ENCODE results near the gene AAK1.

The AAK1 gene

DNA sequence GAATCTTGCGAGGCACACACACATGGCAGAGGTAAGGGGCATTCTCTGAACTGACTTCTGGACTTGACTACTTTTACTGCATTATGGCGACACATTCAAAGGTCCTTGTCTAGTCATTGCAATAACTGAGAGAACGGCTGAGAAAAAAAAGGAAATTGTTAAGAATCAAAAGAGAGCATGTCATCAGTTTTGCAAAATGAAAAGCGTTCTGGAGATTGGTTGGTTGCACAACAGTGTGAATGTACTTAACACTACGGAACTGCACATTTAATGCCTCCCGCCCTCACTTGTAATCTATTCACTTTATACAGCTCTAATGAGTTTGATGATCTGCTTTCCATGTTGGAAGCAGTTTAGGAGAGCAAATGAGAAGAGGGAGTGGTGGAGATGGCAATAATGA lies 137.8 kb downstream of the AAK1 start:
- H2BK12ac ChIP-seq (ENCODE audit: low read length): no peak overlapping the region
- H3K23ac ChIP-seq (ENCODE audit: low read depth, low read length, poor library complexity): no peak overlapping the region
- H3K4ac ChIP-seq (ENCODE audit: low read length): no peak overlapping the region
- H2BK15ac ChIP-seq (ENCODE audit: low read length): no peak overlapping the region
- no peak overlapping the region for H4K91ac ChIP-seq (ENCODE audit: low read depth, low read length, poor library complexity)
- H3K9me3 ChIP-seq (replicated peaks in 1 of 2; ENCODE audit: control insufficient read depth in 2 of 2, insufficient read depth in 1 of 2, low read depth in 1 of 2, low read length in 2 of 2): no peaks in the 10 kb centered on the region
- no peak overlapping the region for H2AK5ac ChIP-seq (ENCODE audit: low read depth, low read length)
- H3K36me3 ChIP-seq (replicated peaks in 1 of 2; ENCODE audit: control insufficient read depth in 2 of 2, insufficient read depth in 2 of 2, low read length in 2 of 2): peaks cover 3 to 66% of the 10 kb centered on the region in 2 donors
- no peak overlapping the region for H3K4me2 ChIP-seq (ENCODE audit: insufficient read depth, low read length, poor library complexity, severe bottlenecking)
- WGBS, 2 donors (ENCODE audit: extremely low coverage in 2 of 2, insufficient read length in 2 of 2, insufficient replicate concordance in 1 of 2): no CpG with 5 or more reads among the region's 6 CpGs
- no peak overlapping the region for H2BK120ac ChIP-seq (ENCODE audit: low read depth, low read length)
- H3K4me3 ChIP-seq (ENCODE audit: low read length in 2 of 2): no peak overlapping the region
- H3K27me3 ChIP-seq (ENCODE audit: control insufficient read depth in 3 of 3, insufficient read depth in 3 of 3, low read depth in 1 of 3, low read length in 3 of 3): no peaks in the 10 kb centered on the region
- H3K18ac ChIP-seq (ENCODE audit: low read length): no peak overlapping the region
- no peak overlapping the region for H2AFZ ChIP-seq (ENCODE audit: low read length)
- H2BK5ac ChIP-seq (ENCODE audit: low read length): no peak overlapping the region
- H3K9ac ChIP-seq (ENCODE audit: low read depth, low read length, poor library complexity): no peak overlapping the region
- H4K8ac ChIP-seq (ENCODE audit: low read depth, low read length): no peak overlapping the region
- no peak overlapping the region for H3K27ac ChIP-seq (replicated peaks; ENCODE audit: low read length)
- H3K79me1 ChIP-seq (ENCODE audit: low read depth, low read length): no peaks in the 10 kb centered on the region
- no peaks in the 10 kb centered on the region for H3K4me1 ChIP-seq (ENCODE audit: control insufficient read depth in 2 of 2, insufficient read depth in 1 of 2, low read depth in 1 of 2, low read length in 2 of 2)
- no peak for DNase-seq (ENCODE audit: low spot score)
- H3K14ac ChIP-seq (ENCODE audit: low read length): no peak overlapping the region

DNA sequence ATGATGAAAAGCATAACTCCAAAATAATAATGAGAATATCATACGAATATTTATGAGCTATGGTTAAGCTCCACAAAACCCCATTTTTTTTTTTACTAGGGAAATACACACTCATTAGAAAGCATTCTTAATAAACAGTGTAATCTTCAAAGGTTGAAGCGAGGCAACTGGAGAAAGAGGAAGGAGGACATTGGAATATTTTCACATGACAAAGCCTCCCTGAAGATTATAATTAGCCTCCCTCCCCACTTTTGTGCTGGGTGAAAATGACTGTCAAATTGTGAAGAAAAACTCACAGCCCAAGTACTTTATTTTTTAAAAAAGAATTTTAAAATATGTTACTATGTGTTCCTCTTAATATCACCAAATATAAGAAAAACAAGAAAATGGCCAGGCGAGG lies 142.2 kb downstream of the AAK1 start:
- H2BK15ac ChIP-seq (ENCODE audit: low read length): no peak overlapping the region
- no peak overlapping the region for H3K18ac ChIP-seq (ENCODE audit: low read length)
- no peak overlapping the region for H3K14ac ChIP-seq (ENCODE audit: low read length)
- no peaks in the 10 kb centered on the region for H3K9me3 ChIP-seq (replicated peaks in 1 of 2; ENCODE audit: control insufficient read depth in 2 of 2, insufficient read depth in 1 of 2, low read depth in 1 of 2, low read length in 2 of 2)
- H3K27ac ChIP-seq (replicated peaks; ENCODE audit: low read length): no peak overlapping the region
- no peak overlapping the region for H4K8ac ChIP-seq (ENCODE audit: low read depth, low read length)
- H2AK5ac ChIP-seq (ENCODE audit: low read depth, low read length): no peak overlapping the region
- no peaks in the 10 kb centered on the region for H3K79me1 ChIP-seq (ENCODE audit: low read depth, low read length)
- no peaks in the 10 kb centered on the region for H3K4me1 ChIP-seq (ENCODE audit: control insufficient read depth in 2 of 2, insufficient read depth in 1 of 2, low read depth in 1 of 2, low read length in 2 of 2)
- no peak overlapping the region for H3K23ac ChIP-seq (ENCODE audit: low read depth, low read length, poor library complexity)
- no peak overlapping the region for H2BK12ac ChIP-seq (ENCODE audit: low read length)
- H2AFZ ChIP-seq (ENCODE audit: low read length): no peak overlapping the region
- no peak for DNase-seq (ENCODE audit: low spot score)
- H4K91ac ChIP-seq (ENCODE audit: low read depth, low read length, poor library complexity): no peak overlapping the region
- no peak overlapping the region for H3K4me2 ChIP-seq (ENCODE audit: insufficient read depth, low read length, poor library complexity, severe bottlenecking)
- H3K9ac ChIP-seq (ENCODE audit: low read depth, low read length, poor library complexity): no peak overlapping the region
- H3K27me3 ChIP-seq (ENCODE audit: control insufficient read depth in 3 of 3, insufficient read depth in 3 of 3, low read depth in 1 of 3, low read length in 3 of 3): no peaks in the 10 kb centered on the region
- no peak overlapping the region for H3K4me3 ChIP-seq (ENCODE audit: low read length in 2 of 2)
- no peak overlapping the region for H3K4ac ChIP-seq (ENCODE audit: low read length)
- no CpG with 5 or more reads among the region's 3 CpGs for WGBS, 2 donors (ENCODE audit: extremely low coverage in 2 of 2, insufficient read length in 2 of 2, insufficient replicate concordance in 1 of 2)
- no peak overlapping the region for H2BK120ac ChIP-seq (ENCODE audit: low read depth, low read length)
- H2BK5ac ChIP-seq (ENCODE audit: low read length): no peak overlapping the region
- H3K36me3 ChIP-seq (replicated peaks in 1 of 2; ENCODE audit: control insufficient read depth in 2 of 2, insufficient read depth in 2 of 2, low read length in 2 of 2): peaks cover 0 to 32% of the 10 kb centered on the region in 2 donors

- Histone ChIP-seq H3K4me2 (ENCODE audit: insufficient read depth, low read length, poor library complexity, severe bottlenecking) (no peak overlapping the region), H3K14ac (ENCODE audit: low read length) (no peak overlapping the region), H3K27ac (replicated peaks; ENCODE audit: low read length) (no peak overlapping the region), H3K27me3 (ENCODE audit: control insufficient read depth in 3 of 3, insufficient read depth in 3 of 3, low read depth in 1 of 3, low read length in 3 of 3) (no peaks in the 10 kb centered on the region), H3K18ac (ENCODE audit: low read length) (no peak overlapping the region), H2AK5ac (ENCODE audit: low read depth, low read length) (no peak overlapping the region), H3K4me1 (ENCODE audit: control insufficient read depth in 2 of 2, insufficient read depth in 1 of 2, low read depth in 1 of 2, low read length in 2 of 2) (peaks cover 0 to 7% of the 10 kb centered on the region in 2 donors), H2BK15ac (ENCODE audit: low read length) (no peak overlapping the region), H4K91ac (ENCODE audit: low read depth, low read length, poor library complexity) (no peak overlapping the region), H3K4me3 (ENCODE audit: low read length in 2 of 2) (no peak overlapping the region), H3K36me3 (replicated peaks in 1 of 2; ENCODE audit: control insufficient read depth in 2 of 2, insufficient read depth in 2 of 2, low read length in 2 of 2) (peaks cover 0 to 20% of the 10 kb centered on the region in 2 donors), H2AFZ (ENCODE audit: low read length) (no peak overlapping the region), H3K9ac (ENCODE audit: low read depth, low read length, poor library complexity) (no peak overlapping the region), H2BK120ac (ENCODE audit: low read depth, low read length) (no peak overlapping the region), H4K8ac (ENCODE audit: low read depth, low read length) (no peak overlapping the region), H3K9me3 (replicated peaks in 1 of 2; ENCODE audit: control insufficient read depth in 2 of 2, insufficient read depth in 1 of 2, low read depth in 1 of 2, low read length in 2 of 2) (no peaks in the 10 kb centered on the region), H2BK12ac (ENCODE audit: low read length) (no peak overlapping the region), H3K4ac (ENCODE audit: low read length) (no peak overlapping the region), H2BK5ac (ENCODE audit: low read length) (no peak overlapping the region), H3K23ac (ENCODE audit: low read depth, low read length, poor library complexity) (no peak overlapping the region), H3K79me1 (ENCODE audit: low read depth, low read length) (no peaks in the 10 kb centered on the region)
- no CpG with 5 or more reads among the region's 3 CpGs for WGBS, 2 donors (ENCODE audit: extremely low coverage in 2 of 2, insufficient read length in 2 of 2, insufficient replicate concordance in 1 of 2)
- no peak for DNase-seq (ENCODE audit: low spot score)
These were observed 143.6 kb downstream of the AAK1 start for GRCh38 chr2:69499966-69500365.

GRCh38 chr2:69499242-69499641 lies 144.3 kb downstream of the AAK1 start:
- DNase-seq (ENCODE audit: low spot score): no peak
- Histone ChIP-seq H3K14ac (ENCODE audit: low read length) (no peak overlapping the region), H2BK15ac (ENCODE audit: low read length) (no peak overlapping the region), H2AFZ (ENCODE audit: low read length) (no peak overlapping the region), H3K36me3 (replicated peaks in 1 of 2; ENCODE audit: control insufficient read depth in 2 of 2, insufficient read depth in 2 of 2, low read length in 2 of 2) (peaks cover 0 to 17% of the 10 kb centered on the region in 2 donors), H3K4ac (ENCODE audit: low read length) (no peak overlapping the region), H2BK12ac (ENCODE audit: low read length) (peak overlapping the region; percentile 75), H2BK5ac (ENCODE audit: low read length) (no peak overlapping the region), H3K4me2 (ENCODE audit: insufficient read depth, low read length, poor library complexity, severe bottlenecking) (no peak overlapping the region), H3K23ac (ENCODE audit: low read depth, low read length, poor library complexity) (no peak overlapping the region), H4K91ac (ENCODE audit: low read depth, low read length, poor library complexity) (no peak overlapping the region), H3K9ac (ENCODE audit: low read depth, low read length, poor library complexity) (no peak overlapping the region), H3K27me3 (ENCODE audit: control insufficient read depth in 3 of 3, insufficient read depth in 3 of 3, low read depth in 1 of 3, low read length in 3 of 3) (no peaks in the 10 kb centered on the region), H4K8ac (ENCODE audit: low read depth, low read length) (no peak overlapping the region), H3K79me1 (ENCODE audit: low read depth, low read length) (no peaks in the 10 kb centered on the region), H3K9me3 (replicated peaks in 1 of 2; ENCODE audit: control insufficient read depth in 2 of 2, insufficient read depth in 1 of 2, low read depth in 1 of 2, low read length in 2 of 2) (no peaks in the 10 kb centered on the region), H2BK120ac (ENCODE audit: low read depth, low read length) (no peak overlapping the region), H3K18ac (ENCODE audit: low read length) (no peak overlapping the region), H3K27ac (replicated peaks; ENCODE audit: low read length) (no peak overlapping the region), H2AK5ac (ENCODE audit: low read depth, low read length) (no peak overlapping the region), H3K4me3 (ENCODE audit: low read length in 2 of 2) (no peak overlapping the region), H3K4me1 (ENCODE audit: control insufficient read depth in 2 of 2, insufficient read depth in 1 of 2, low read depth in 1 of 2, low read length in 2 of 2) (peaks cover 0 to 11% of the 10 kb centered on the region in 2 donors)
- WGBS, 2 donors (ENCODE audit: extremely low coverage in 2 of 2, insufficient read length in 2 of 2, insufficient replicate concordance in 1 of 2): no CpG with 5 or more reads among the region's 3 CpGs

Data from neuronal stem cell (in vitro differentiated cells).